ENCODE data around the gene RPS6KC1.

RPS6KC1 gene

DNA sequence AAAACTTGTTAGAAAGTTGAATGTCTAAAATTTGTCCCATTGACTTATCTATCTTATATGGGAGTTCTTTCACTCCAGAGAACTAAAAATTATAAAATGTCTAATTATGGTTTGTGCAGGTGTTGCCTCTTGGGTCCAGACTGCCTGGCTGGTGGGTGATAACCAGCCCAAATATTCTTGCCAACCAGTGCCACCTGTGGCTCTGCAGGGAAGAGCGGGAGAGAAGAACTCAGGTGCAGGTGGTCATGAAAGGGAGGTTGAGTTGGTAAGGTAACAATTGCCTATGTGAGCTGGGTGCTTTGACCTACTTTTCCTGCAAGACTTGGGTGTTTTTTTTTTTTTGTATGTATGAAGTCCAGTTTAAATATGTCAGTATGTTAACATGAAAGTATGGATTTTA, 10.2 kb downstream of the RPS6KC1 start:
- Histone ChIP-seq H3K27me3 (ENCODE audit: insufficient read depth, low read length, poor library complexity, severe bottlenecking) (no peaks in the 10 kb centered on the region), H3K4me1 (ENCODE audit: insufficient read depth, low read length, poor library complexity, severe bottlenecking) (no peaks in the 10 kb centered on the region), H3K9me2 (replicated peaks; ENCODE audit: low read depth, low read length) (no peaks in the 10 kb centered on the region), H3K79me2 (ENCODE audit: insufficient read depth, low read length) (peaks cover 9% of the 10 kb centered on the region; the same call in 1 of the 2 replicates), H3K9me3 (ENCODE audit: insufficient read depth, low read depth, low read length) (no peaks in the 10 kb centered on the region), H3F3A (ENCODE audit: low read depth) (no peaks in the 10 kb centered on the region), H4K20me1 (ENCODE audit: insufficient read depth, low read length, poor library complexity, severe bottlenecking) (no peaks in the 10 kb centered on the region), H3K4me2 (ENCODE audit: low read depth, low read length, poor library complexity, severe bottlenecking) (no peak overlapping the region), H3K4me3 (ENCODE audit: low read length, poor library complexity, severe bottlenecking) (no peak overlapping the region), H3K36me3 (ENCODE audit: insufficient read depth, low read length) (no peaks in the 10 kb centered on the region), H3K9ac (ENCODE audit: low read depth, low read length, poor library complexity, severe bottlenecking) (no peak overlapping the region), H2AFZ (ENCODE audit: low read length) (no peak overlapping the region)
- TF ChIP-seq, protein P1, sequence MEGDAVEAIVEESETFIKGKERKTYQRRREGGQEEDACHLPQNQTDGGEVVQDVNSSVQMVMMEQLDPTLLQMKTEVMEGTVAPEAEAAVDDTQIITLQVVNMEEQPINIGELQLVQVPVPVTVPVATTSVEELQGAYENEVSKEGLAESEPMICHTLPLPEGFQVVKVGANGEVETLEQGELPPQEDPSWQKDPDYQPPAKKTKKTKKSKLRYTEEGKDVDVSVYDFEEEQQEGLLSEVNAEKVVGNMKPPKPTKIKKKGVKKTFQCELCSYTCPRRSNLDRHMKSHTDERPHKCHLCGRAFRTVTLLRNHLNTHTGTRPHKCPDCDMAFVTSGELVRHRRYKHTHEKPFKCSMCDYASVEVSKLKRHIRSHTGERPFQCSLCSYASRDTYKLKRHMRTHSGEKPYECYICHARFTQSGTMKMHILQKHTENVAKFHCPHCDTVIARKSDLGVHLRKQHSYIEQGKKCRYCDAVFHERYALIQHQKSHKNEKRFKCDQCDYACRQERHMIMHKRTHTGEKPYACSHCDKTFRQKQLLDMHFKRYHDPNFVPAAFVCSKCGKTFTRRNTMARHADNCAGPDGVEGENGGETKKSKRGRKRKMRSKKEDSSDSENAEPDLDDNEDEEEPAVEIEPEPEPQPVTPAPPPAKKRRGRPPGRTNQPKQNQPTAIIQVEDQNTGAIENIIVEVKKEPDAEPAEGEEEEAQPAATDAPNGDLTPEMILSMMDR (conservative IDR thresholded peaks at IDR 0.05; ENCODE audit: low read length): peak; percentile 41; the same call in 1 of the 2 replicates
- TF ChIP-seq EZH2phosphoT487 (IDR thresholded peaks at IDR 0.05; ENCODE audit: borderline replicate concordance): no peak

DNA sequence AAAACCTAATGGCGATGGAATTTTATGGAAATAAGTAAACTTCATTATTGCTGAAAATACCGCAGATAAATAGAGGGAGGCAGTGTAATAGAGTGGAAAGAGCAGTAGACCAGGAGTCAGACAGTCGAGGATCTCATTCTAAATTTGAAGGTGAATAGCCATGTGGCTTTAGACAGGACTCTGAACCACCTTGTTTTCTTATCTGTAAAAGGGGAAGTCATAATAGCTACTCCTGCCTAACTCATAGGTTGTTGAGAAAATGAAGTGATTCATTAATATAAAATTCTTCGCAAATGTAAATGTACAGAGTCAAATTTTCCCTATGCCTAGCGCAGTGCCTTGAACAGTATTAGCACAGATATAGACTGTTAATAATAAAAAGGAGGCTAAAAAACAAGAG, 14.8 kb downstream of the RPS6KC1 start:
- no peak overlapping the region for H3K4me3 ChIP-seq (ENCODE audit: low read length, poor library complexity, severe bottlenecking)
- H3K27me3 ChIP-seq (ENCODE audit: insufficient read depth, low read length, poor library complexity, severe bottlenecking): no peaks in the 10 kb centered on the region
- no peak overlapping the region for H3K9ac ChIP-seq (ENCODE audit: low read depth, low read length, poor library complexity, severe bottlenecking)
- peaks cover 10% of the 10 kb centered on the region for H3K4me1 ChIP-seq (ENCODE audit: insufficient read depth, low read length, poor library complexity, severe bottlenecking)
- no peaks in the 10 kb centered on the region for H3K9me3 ChIP-seq (ENCODE audit: insufficient read depth, low read depth, low read length)
- no peaks in the 10 kb centered on the region for H3K36me3 ChIP-seq (ENCODE audit: insufficient read depth, low read length)
- no peaks in the 10 kb centered on the region for H3F3A ChIP-seq (ENCODE audit: low read depth)
- no peak overlapping the region for H2AFZ ChIP-seq (ENCODE audit: low read length)
- TF ChIP-seq, protein P1 (conservative IDR thresholded peaks at IDR 0.05; ENCODE audit: low read length): no peak
- TF ChIP-seq EZH2phosphoT487 (IDR thresholded peaks at IDR 0.05; ENCODE audit: borderline replicate concordance): no peak
- H4K20me1 ChIP-seq (ENCODE audit: insufficient read depth, low read length, poor library complexity, severe bottlenecking): no peaks in the 10 kb centered on the region
- peaks cover 6% of the 10 kb centered on the region; the same call in 1 of the 2 replicates for H3K79me2 ChIP-seq (ENCODE audit: insufficient read depth, low read length)
- H3K4me2 ChIP-seq (ENCODE audit: low read depth, low read length, poor library complexity, severe bottlenecking): no peak overlapping the region
- H3K9me2 ChIP-seq (replicated peaks; ENCODE audit: low read depth, low read length): no peaks in the 10 kb centered on the region

GRCh38 chr1:213066363-213066762, 15.3 kb downstream of the RPS6KC1 start:
- Histone ChIP-seq H3K27me3 (ENCODE audit: insufficient read depth, low read length, poor library complexity, severe bottlenecking) (no peaks in the 10 kb centered on the region), H3K9me2 (replicated peaks; ENCODE audit: low read depth, low read length) (no peaks in the 10 kb centered on the region), H3K9ac (ENCODE audit: low read depth, low read length, poor library complexity, severe bottlenecking) (no peak overlapping the region), H2AFZ (ENCODE audit: low read length) (no peak overlapping the region), H3K9me3 (ENCODE audit: insufficient read depth, low read depth, low read length) (no peaks in the 10 kb centered on the region), H3K4me3 (ENCODE audit: low read length, poor library complexity, severe bottlenecking) (no peak overlapping the region), H3K4me2 (ENCODE audit: low read depth, low read length, poor library complexity, severe bottlenecking) (no peak overlapping the region), H3F3A (ENCODE audit: low read depth) (no peaks in the 10 kb centered on the region), H4K20me1 (ENCODE audit: insufficient read depth, low read length, poor library complexity, severe bottlenecking) (no peaks in the 10 kb centered on the region), H3K4me1 (ENCODE audit: insufficient read depth, low read length, poor library complexity, severe bottlenecking) (peaks cover 12% of the 10 kb centered on the region), H3K36me3 (ENCODE audit: insufficient read depth, low read length) (no peaks in the 10 kb centered on the region), H3K79me2 (ENCODE audit: insufficient read depth, low read length) (0 out of 2 replicates have a peak, but pooled peaks cover 4% of the 10 kb centered on the region)
- TF ChIP-seq, protein P1 (conservative IDR thresholded peaks at IDR 0.05; ENCODE audit: low read length): no peak
- no peak for TF ChIP-seq EZH2phosphoT487 (IDR thresholded peaks at IDR 0.05; ENCODE audit: borderline replicate concordance)

Data from Loucy (cell line).